HCT116 (cell line): Measurements from ENCODE around the gene CKM. TPM values are rescaled to one million over a fixed set of nuclear protein-coding genes. Genes with fewer than 3 reads are reported as not detected.

Experiments
- ATAC-seq: fragments of 200-7000 bp; cut with Tn5 transposase; 2 replicates; pipeline ENCODE4 v1.9.1; 2020; ENCODE audit warnings: mild to moderate bottlenecking, moderate library complexity
- BruUV-seq: library from RNA; stranded (reverse); fragments of 400-500 nt; replicated peaks from 2 replicates; lab custom pipeline; 2021; lab: Mats Ljungman, UMichigan
- CTCF ChIA-PET: fragments of 300-600 bp; sonication (Branson Sonifier 250); formaldehyde crosslinking; loops from one replicate; lab custom pipeline; 2021; ENCODE audit warnings: antibody characterized with exemption; lab: Charles Lee
- POLR2A ChIA-PET: fragments of 300-600, 350-600 bp; sonication (Branson Sonifier 250); formaldehyde crosslinking; loops from one replicate; lab custom pipeline; 2021; ENCODE audit warnings: antibody characterized with exemption; lab: Charles Lee
- RAD21 ChIA-PET, 2 experiments: fragments of 300-600 bp; sonication (Branson Sonifier 250); formaldehyde crosslinking; loops; one replicate each; lab custom pipeline; 2023; ENCODE audit warnings: low total read pairs in 2 of 2; ENCODE audit not compliant: uncharacterized antibody in 2 of 2, unreplicated experiment in 2 of 2, low non-redundant PET in 1 of 2; lab: Charles Lee
- DNase-seq: peaks from one replicate; pipeline ENCODE4 v3.0.0-alpha.2; 2010; ENCODE audit warnings: low read depth, low spot score
- H2AFZ ChIP-seq: fragments of 200-600 bp; shearing (Covaris generic), sonication (generic); 2 replicates; pipeline ENCODE4 v1.6.1; 2017; ENCODE audit warnings: low read depth, mixed run types, mixed read lengths, antibody characterized with exemption, low read length; ENCODE audit not compliant: poor library complexity, severe bottlenecking
- H3K27ac ChIP-seq: 2 replicates; pipeline ENCODE4 v1.5.1; 2012; ENCODE audit warnings: low read depth, low read length
- H3K27me3 ChIP-seq: fragments of 200-600 bp; sonication (generic); 2 replicates; pipeline ENCODE4 v1.6.1; 2016; ENCODE audit warnings: mixed run types, low read length, mixed read lengths; ENCODE audit not compliant: insufficient read depth
- H3K36me3 ChIP-seq, 2 experiments: fragments of 200-500 bp in 1 of 2; fragments of 200-600 bp in 1 of 2; sonication (Bioruptor generic) in 1 of 2; sonication (generic) in 1 of 2; 2 replicates each; pipeline versions ENCODE4 v1.5.1 to v1.6.1; 2014 to 2016; ENCODE audit warnings: low read length in 2 of 2, inconsistent platforms in 1 of 2, mixed read lengths in 1 of 2, mixed run types in 1 of 2; ENCODE audit not compliant: insufficient read depth in 2 of 2, control insufficient read depth in 1 of 2
- H3K4me1 ChIP-seq, 2 experiments: fragments of 200-600 bp in 1 of 2; sonication (generic) in 1 of 2; 2 replicates each; pipeline versions ENCODE4 v1.5.1 to v1.6.1; 2012 to 2017; ENCODE audit warnings: low read length in 2 of 2, inconsistent platforms in 1 of 2, mild to moderate bottlenecking in 1 of 2, mixed read lengths in 1 of 2, mixed run types in 1 of 2, moderate library complexity in 1 of 2; ENCODE audit not compliant: insufficient read depth in 2 of 2, control insufficient read depth in 1 of 2
- H3K4me2 ChIP-seq: fragments of 200-600 bp; sonication (generic); 2 replicates; pipeline ENCODE4 v1.6.1; 2017; ENCODE audit warnings: mixed run types, low read length, mixed read lengths
- H3K4me3 ChIP-seq, 2 experiments: fragments of 200-600 bp in 1 of 2; sonication (generic) in 1 of 2; replicated peaks in 1 of 2; 2 replicates each; pipeline ENCODE4 v1.5.1; 2011 to 2016; ENCODE audit warnings: low read length in 2 of 2, control low read depth in 1 of 2, low read depth in 1 of 2, mild to moderate bottlenecking in 1 of 2, mixed read lengths in 1 of 2, mixed run types in 1 of 2
- H3K79me2 ChIP-seq: fragments of 200-600 bp; sonication (generic); 2 replicates; pipeline ENCODE4 v1.6.1; 2017; ENCODE audit warnings: mild to moderate bottlenecking, mixed run types, low read length, moderate library complexity, mixed read lengths; ENCODE audit not compliant: insufficient read depth
- H3K9ac ChIP-seq: fragments of 200-600 bp; sonication (generic); 2 replicates; pipeline ENCODE4 v1.6.1; 2016; ENCODE audit warnings: low read length, mixed read lengths
- H3K9me2 ChIP-seq: fragments of 200-600 bp; sonication (generic), shearing (Covaris generic); 2 replicates; pipeline ENCODE4 v1.6.1; 2017; ENCODE audit warnings: mixed run types, mild to moderate bottlenecking, moderate library complexity; ENCODE audit not compliant: insufficient read depth
- H3K9me3 ChIP-seq, 2 experiments: fragments of 200-500 bp in 1 of 2; fragments of 200-600 bp in 1 of 2; sonication (Bioruptor generic) in 1 of 2; sonication (generic) in 1 of 2; 2 replicates each; pipeline ENCODE4 v1.6.1; 2014 to 2017; ENCODE audit warnings: low read length in 2 of 2, mixed read lengths in 2 of 2, inconsistent platforms in 1 of 2, low read depth in 1 of 2, mild to moderate bottlenecking in 1 of 2, mixed run types in 1 of 2, moderate library complexity in 1 of 2; ENCODE audit not compliant: control insufficient read depth in 1 of 2, insufficient read depth in 1 of 2
- H4K20me1 ChIP-seq: fragments of 200-600 bp; sonication (generic), shearing (Covaris generic); 2 replicates; pipeline ENCODE4 v1.6.1; 2017; ENCODE audit warnings: mixed run types, mild to moderate bottlenecking, moderate library complexity; ENCODE audit not compliant: insufficient read depth
- FOSL1 ChIP-seq: IDR thresholded peaks from 2 replicates; pipeline ENCODE4 v1.6.1; 2012; ENCODE audit warnings: low read depth
- POLR2AphosphoS5 ChIP-seq: IDR thresholded peaks from 2 replicates; pipeline ENCODE4 v1.6.1; 2011; ENCODE audit warnings: mild to moderate bottlenecking, low read depth, low read length, moderate library complexity
- REST ChIP-seq: IDR thresholded peaks from 2 replicates; pipeline ENCODE4 v1.6.1; 2012; ENCODE audit warnings: low read depth
- SIN3A ChIP-seq: IDR thresholded peaks from 2 replicates; pipeline ENCODE4 v1.6.1; 2012; ENCODE audit warnings: low read depth
- SRF ChIP-seq: IDR thresholded peaks from 2 replicates; pipeline ENCODE4 v1.6.1; 2012; ENCODE audit warnings: low read depth
- YY1 ChIP-seq: IDR thresholded peaks from 2 replicates; pipeline ENCODE4 v1.6.1; 2011; ENCODE audit warnings: low read length, low read depth, moderate library complexity, mild to moderate bottlenecking; ENCODE audit not compliant: insufficient replicate concordance; ENCODE audit errors: extremely low read depth
- ZFX ChIP-seq: fragments of 450-650 bp; IDR thresholded peaks from 2 replicates; pipeline ENCODE4 v1.6.1; 2017
- ZNF274 ChIP-seq: fragments of 200-500 bp; sonication (Bioruptor generic); IDR thresholded peaks from 2 replicates; pipeline ENCODE4 v1.6.1; 2014; ENCODE audit warnings: mild to moderate bottlenecking, low read depth, low read length, inconsistent platforms
- intact Hi-C: fragments of 100-400 bp; cut with micrococcal nuclease; formaldehyde crosslinking; loops from 2 replicates; pipeline ENCODE4 v1.10.0; 2022
- total RNA-seq: library from RNA; stranded (reverse); gene quantifications from one replicate; pipeline ENCODE4 v1.2.1, GENCODE V29; 2021; ENCODE audit not compliant: unreplicated experiment

Gene CKM
- total RNA-seq, 1 experiment from 2014 or later, result not detected

GRCh38 chr19:45348367-45349125 lies 25.9 kb upstream of the CKM start:
- intact Hi-C loops, result no loop called here

More at GRCh38 chr19:45348367-45349125, 25.9 kb upstream of the CKM start:
- H3K27ac ChIP-seq, result no peak overlapping the region; the same call in 1 of the 2 replicates
- peaks cover 11 to 15% of the 10 kb centered on the region in 2 experiments; a peak in 3 of 4 replicates for H3K4me1 ChIP-seq
- no peak overlapping the region for H2AFZ ChIP-seq
- no peaks in the 10 kb centered on the region for H3K9me2 ChIP-seq
- no peak overlapping the region for H3K4me2 ChIP-seq
- DNase-seq (no peak), ATAC-seq (no peak)
- RAD21 ChIA-PET, result no interaction called here
- no peaks in the 10 kb centered on the region for H3K27me3 ChIP-seq
- POLR2A ChIA-PET, result no interaction called here
- no peak overlapping the region for H3K9ac ChIP-seq
- 0 out of 2 replicates have a peak, but pooled peaks cover 3% of the 10 kb centered on the region for H3K79me2 ChIP-seq
- no peak overlapping the region for H3K4me3 ChIP-seq
- peaks cover 12 to 15% of the 10 kb centered on the region in 2 experiments; a peak in 3 of 4 replicates for H3K36me3 ChIP-seq
- TF ChIP-seq ZNF274, result no peak
- TF ChIP-seq ZFX, result no peak
- TF ChIP-seq REST, result no peak
- TF ChIP-seq FOSL1, result no peak
- TF ChIP-seq SRF, result no peak
- TF ChIP-seq POLR2AphosphoS5, result 0 out of 2 replicates have a peak, but pooled peaks have one; percentile 20
- TF ChIP-seq SIN3A, result no peak
- no peak for TF ChIP-seq YY1
- CTCF ChIA-PET, result no interaction called here
- no peaks in the 10 kb centered on the region for H3K9me3 ChIP-seq
- H4K20me1 ChIP-seq, result no peaks in the 10 kb centered on the region
- BruUV-seq, result no TSS peak
